EH (cell line): ENCODE results near the gene B4GAT1.

Source experiments
- DNase-seq: peaks from one replicate; pipeline ENCODE4 v3.0.0-alpha.2; 2015; ENCODE audit warnings: low read depth

The B4GAT1 gene

DNA sequence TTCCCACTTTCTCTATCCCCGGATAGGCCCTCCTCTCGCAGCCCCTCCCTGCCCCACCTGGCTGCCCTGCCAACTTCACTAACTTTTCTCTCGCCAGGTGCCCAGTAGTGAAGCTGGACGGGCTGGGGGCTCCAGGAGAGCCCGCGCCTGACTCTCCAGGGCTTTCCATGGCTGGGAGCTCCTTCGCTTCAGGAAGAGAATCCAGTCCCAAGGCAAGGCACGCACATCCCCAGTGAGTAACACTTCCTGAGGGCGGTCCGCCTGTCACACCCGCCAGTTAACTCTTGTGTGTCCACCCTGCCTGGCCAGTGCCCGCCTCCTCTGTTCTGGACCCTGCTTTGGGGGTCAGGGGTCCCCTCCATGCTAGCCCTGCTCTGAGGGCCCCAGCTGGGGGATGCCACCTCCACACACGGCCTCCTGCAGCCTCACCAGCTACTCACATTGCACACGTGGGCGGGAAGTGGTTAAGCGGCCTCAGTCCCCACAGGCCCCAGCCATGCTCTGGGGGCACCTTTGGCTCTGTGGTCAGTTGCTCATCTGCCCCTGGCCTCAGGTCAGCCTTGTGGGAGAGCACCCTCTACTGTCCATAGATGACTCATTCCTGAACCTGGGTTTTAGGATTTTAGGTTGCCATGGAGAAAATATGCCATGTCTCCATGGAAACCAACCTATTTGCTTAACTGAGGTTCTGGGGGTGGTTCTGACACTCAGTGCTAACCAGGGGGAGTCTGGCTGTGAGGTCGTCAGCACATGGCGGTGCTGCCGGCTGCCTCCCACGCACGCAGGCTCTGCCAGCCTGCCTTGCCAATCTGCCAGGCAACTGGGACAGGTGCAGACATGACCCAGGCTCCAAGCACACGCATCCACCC is 11.0 kb downstream of the B4GAT1 start, which contains the start of gene RIN1:
Gene RIN1, minus strand, starts transcription at position 201 of the 869 bp plus-strand sequence. Its CDS starts 32 bp downstream, at position 169.
- DNase-seq: peak; percentile 98

DNA sequence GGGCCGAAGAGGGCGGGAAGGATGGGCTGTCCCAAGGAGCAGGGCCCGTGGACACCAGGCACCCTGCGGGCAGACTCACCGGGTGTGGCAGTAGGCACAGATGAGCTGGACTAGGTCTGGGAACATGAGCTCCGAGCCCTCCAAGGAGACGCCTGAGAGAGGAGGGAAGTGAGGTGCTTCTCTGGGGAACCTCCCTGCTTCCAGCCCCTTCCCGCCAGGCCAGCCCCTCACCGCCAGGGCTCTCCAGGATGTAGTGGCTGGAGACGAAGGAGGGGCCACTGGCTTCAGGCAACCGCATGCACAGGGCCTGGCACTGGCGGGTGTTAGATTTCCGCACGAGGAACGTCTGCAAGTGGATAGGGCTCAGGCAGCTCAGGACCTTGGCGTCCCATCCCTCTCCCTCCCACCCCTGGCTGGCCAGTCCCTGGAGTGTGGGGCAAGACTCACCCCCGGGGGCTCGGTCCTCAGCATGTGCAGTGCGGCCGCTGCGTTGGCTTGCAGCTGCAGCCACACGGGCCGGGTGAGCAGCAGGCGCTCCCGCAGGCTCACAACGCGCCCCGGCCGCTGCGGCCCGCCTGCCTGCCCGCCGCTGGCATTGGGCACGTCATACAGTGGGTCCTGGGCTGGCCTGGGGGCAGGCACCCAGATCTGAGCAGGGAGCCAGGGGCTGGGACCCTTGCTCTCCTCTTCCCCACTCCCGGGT is 11.7 kb downstream of the B4GAT1 start:
- DNase-seq: peak; percentile 81

DNA sequence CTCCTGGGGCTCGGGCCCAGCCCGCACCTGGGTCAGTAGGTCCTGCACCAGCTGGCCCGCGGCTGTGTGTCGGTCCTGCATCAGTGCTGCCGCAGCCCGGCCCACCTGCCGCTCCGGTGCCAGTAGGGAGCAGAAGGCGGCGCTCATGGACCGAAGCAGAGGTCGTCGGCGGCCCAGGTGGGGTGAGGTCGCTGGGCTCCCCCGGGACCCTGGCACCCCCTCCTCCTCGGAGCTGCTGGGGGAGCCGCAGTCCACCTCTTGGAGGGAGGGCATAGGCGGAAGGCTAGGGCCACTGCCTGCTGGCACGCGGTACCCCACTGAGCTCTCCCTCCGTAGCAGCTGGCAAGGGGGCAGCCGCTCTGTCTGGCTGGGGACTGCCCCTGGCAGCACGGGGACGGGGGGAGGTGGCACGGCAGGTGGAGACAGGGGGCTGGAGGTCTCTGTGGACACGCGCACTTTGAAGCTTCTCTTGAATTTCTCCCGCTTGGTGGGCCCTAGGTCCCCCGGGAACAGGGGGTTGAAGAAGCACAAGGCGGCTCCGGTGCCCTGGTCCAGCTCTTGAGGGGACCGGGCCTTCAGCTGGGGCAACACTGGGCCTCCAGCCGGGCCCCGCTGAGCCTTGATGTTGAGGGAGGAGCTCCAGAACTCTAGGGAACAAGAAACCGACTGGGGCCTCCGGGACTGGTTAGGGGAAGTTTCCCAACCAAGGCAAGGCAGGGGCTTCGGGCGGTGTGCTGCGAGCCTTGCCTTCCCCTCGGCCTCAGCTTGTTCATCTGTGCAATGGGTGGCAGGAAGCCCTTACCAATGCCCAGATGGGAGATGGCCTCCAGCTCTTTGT is 12.6 kb downstream of the B4GAT1 start:
- no peak for DNase-seq

DNA sequence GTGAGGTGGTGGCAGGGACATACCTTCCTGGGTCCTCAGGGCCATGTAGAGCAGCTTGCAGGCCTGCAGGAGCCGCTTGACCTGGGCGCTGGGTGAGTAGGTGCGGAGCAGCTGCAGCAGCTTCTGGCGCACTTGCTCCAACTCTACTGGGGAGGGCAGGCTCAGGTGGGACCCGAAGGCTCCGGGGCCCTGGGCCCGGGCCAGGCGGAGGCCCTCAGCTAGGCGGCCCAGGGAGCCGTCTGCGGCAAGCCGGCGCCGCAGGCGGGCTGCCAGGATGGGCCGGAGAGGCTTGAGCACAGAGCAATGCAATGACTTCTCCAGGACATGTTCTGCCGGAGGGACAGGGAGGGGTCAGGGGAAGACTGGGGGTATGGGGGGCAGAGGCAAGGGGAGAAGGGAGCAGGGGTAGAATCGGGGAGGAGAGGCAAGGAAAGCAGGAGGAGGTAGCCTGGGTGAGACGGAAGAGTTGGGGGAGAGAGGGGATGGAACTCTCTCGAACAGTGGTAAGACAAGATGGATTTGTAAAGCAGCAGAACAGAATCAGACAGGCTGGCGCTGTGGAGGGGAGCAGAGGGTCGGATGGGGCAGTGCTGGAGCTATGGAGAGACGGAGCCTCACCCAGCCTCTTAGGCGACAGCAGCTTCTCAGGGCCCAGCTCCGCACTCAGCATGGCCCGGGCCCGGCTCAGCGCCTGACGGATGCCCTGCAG is 13.4 kb downstream of the B4GAT1 start:
- DNase-seq: no peak

DNA sequence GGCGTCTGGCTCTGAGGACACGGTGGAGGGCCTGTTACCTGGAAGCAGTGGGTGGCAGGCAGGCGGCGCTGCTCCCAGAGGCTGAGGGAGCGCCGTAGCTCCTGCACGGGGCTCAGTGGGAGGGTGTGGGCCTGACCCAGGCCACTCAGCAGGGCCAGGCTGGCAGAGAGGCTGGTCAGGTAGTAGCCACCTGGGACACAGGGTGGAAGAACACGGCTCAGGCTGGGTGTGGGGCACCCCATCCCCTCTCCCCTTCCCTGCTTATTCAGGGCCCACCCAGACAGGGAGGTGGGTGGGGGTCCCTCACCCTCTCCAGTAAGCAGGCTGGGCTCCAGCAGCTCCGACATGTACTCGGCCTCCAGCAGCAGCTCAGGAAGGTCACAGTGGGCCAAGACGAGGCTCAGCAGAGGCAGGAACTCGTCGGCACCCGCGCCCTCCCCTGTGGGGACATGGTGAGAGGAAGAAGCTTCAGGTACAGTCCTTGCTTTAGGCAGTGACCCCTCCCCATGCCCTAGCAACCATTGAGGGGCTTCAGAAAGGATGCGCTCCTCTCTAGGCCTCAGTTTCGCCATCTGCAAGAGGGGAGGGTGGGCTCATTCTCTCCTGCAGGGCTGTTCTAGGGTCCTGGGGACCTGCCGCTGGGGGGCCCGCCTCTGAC is 14.1 kb downstream of the B4GAT1 start:
- DNase-seq: no peak

DNA sequence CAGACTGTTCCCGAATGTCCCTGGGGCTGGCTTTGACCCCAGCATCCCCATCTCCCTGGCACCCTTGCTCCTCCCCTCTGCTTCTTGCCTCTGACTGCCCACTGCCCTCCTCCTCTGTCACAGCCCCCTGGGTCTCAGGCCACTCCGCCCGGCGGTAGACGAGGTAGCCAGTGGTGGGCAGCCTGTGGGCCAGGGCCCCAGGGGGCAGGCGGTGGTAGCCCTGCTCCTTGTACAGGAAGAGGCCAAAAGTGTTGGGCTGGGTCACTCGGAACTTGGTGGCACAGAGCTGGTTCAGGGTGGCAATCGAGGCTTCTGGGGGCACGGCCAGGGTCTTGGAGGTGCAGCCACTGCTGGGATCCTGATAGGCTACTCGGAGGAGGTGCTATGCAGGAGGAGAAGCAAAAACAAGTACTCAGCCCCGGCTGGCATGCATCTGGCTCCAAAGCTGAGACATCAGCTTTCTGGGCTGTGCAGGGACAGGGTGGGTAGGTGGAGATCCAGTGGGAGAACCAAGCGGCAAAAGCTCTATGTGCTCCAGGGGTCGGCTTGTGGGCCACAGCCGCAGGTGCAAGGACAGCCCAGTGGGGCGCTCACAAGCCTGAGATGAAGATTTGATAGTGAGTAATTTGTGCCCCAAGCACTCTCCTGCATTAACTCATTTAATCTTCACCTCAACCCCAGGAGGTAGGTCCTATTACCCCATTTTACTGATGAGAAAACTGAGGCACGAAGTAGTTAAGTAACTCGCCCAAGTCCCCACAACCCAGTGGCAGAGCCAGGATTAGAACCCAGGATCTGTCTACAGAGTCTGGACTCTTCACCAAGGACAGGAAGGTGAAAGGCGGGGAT is 14.8 kb downstream of the B4GAT1 start:
- no peak for DNase-seq

DNA sequence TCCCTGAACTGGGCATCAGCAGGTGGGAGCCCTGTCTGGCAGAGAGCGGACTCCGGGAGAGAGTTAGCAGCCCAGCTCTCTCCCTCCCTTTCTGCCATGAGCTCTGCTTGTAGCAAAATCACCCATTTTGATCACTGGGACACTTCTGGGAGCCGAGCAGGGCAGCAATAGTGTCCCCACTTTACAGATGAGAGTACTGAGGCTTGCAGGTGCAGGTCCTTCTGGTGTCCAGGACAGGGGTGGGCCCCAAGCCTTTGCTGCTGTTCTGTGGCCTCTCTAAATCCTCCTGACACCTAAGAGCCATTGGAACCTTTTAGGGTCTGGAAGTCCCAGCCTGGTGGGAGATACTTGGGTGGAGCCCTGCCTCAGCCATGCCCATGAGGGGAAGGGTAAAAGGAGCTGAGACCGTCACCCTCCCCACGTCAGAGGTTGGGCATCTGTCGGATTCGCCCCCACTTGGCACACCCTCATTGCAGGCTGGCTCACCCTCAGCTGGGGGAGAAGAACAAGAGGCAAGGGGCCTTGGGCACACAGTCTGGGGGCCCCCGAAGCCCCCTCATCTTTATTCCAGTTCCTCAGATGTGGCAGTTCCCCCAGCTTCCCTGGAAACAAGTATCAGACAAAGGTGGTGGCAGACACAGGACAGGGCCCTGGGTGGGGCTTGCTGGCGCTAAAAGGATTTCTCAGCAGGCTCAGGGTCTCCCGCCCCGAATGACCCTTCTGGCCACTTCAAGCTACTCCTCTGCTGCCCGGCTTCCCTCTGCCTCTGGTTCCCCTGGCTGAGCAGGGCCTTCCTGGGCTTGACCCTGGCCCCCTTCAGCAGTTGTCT is 15.7 kb downstream of the B4GAT1 start:
- no peak for DNase-seq

DNA sequence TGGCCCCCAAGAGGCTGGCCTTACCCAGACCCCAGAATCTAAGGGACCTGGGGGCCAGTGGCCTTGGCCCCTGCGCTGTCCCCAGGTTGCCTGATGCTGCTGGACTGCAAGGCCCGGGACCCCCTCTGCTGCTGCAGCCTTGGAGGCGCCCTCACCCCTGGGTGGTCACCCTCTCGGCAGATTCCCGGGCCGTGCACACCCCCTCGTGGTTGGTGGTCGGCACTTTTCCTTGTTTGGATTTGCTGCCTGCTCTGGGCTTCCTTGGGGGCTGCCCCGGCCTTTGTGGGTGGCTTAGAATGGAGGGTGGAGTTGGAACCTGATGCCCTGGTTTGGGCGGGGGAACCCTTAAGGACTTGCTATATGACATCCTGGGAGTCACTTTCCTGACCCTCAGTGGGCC is 16.5 kb downstream of the B4GAT1 start:
- no peak for DNase-seq

DNA sequence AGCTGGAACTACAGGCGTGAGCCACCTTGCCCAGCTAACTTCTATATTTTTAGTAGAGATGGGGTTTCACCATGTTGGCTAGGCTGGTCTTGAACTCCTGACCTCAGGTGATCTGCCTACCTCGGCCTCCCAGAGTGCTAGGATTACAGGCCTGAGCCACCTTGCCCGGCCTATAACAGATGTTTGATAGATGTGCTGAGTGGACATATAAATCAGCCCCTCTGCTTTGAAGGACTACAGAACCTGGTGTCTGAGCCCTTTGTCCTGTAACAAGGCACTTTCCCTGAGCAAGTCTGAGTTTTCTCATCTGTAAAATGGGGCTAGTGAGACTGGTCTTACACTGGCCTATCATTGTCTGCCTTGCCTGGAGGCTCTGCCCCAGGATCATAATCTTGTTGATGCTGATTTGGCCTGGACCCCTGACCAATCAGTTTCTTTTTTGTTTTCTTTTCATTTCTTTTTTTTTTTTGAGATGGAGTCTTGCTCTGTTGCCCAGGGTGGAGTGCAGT is 18.2 kb downstream of the B4GAT1 start:
- no peak for DNase-seq

DNA sequence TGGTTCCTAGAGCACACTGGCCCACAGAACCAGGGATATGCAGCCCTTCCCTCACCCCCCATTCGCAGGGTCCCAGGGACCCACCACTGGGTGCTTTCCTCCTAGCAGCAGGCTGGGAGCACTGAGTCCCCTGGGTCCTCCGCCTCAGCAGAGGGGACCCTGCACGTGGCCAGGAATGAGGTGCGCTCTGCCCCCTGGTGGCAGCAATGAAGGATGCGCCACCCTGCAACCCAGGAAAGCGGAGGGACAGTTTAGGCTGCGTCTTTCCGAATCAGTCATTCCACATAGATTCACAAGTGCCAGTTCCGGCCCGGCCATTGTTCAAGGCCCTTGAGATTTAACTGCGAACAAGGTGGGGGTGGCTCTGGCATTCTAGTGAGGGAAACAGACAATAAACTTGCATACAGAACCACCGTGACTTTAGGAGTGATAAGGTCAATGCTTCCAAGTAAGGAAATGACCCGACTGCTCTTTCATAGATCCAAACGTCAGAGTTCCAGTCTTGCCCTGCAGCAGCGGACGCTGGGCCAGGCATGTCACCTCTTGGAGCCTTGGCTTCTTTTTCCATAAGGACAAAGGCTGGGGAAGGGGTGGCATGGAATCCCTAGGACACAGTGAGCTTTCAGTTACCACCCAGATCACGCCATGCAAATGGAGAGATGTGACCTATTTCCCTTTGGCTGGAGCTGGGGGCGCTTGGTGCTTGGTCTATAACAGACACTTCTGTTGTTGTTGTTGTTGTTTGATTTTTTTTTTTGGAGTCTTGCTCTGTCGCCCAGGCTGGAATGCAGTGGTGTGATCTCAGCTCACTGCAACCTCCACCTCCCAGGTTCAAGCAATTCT is 18.9 kb downstream of the B4GAT1 start:
- DNase-seq: peak; percentile 85

DNA sequence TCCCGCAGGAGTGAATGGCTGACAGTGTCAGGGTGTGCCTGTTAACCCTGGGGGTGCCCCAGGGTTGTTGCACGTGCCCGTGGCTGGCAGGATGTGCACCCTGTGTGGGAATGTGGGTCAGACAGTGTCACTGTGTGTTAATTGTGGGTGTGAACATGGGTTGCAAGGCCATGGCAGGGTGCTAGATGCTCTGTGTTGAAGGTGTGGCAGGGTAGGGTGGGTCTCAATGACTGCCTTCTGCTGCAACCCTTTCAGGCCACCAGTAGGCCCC is 19.5 kb downstream of the B4GAT1 start:
- peak; percentile 46 for DNase-seq

DNA sequence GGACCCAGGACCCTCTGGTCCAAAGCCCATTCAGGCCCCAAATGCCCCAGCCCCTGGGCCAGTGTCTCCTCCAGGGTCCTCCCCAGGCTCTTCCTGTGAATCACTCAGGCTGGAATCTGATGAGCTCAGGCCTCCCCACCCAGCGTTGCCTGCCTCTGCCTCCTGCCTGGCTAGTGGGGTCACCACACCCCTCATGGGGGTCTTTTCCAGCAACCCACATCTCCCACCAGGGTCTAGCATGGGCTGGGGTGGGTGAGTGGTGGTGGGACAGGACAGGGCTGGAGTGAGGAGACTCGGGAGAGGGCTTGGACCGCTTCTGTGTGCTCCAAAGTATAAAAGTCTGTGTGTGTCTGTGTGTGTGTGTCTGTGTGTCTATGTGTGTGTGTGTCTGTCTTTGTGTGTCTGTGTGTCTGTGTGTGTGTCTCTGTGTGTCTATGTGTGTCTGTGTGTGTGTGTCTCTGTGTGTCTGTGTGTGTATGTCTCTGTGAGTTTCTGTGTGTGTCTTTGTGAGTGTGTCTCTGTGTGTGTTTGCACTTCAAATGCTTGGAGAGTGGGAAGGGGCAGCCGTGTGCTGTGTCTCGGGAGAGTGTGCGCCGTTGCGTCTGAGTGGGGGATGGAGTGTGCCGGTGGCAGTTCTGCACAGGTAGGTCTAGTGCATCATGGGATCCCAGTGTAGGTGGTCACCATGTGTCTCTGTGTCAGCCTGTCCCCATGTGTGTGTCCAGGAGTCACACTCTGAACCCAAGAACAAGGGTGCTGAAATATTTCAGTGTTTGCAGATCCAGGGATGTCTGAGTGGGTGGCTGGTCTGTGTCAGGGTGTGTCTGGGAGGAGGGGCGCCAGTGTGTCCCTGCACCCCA is 20.0 kb downstream of the B4GAT1 start:
- peak; percentile 84 for DNase-seq

DNA sequence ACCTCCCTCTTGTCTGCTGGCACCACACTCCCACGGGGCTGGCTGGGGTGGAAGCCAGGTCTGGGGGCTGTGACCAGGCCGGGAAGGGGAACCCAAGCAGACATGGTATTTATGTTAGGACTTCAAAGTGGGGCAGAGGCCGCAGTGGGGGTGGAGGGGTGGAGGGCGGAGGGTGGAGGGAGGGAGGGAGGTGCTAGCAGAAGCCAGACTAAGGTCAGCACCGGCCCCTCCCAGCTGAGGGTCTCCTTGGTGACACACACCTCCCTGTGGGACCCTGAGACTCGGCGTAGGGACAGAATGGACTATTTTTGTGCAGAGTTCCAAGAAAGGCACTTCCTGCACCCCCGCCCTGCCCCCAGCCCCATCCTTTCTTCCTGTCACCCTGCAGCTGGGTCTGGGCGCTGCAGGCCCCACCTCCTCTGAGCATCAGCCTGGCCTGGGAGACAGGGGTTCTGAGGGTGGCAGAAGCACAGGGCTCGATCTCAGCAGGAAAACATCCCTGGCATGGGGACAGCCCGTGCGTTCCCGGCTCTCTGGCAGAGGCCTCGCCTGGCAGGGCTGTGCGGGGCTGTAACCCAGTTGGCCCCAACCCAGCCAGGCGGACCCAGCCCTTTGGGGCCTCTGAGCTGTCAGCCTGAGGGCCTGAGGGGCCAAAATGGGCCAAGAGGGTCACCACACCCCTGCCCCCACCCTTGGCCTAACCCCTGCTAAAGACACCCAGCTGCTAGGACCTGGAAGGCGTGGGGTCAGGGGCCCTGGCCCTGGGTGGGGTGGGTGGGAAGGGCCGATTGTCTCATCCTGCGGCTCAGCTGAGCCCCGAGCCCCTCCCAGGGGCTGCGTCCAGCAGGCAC is 20.9 kb downstream of the B4GAT1 start:
- peak; percentile 92 for DNase-seq

DNA sequence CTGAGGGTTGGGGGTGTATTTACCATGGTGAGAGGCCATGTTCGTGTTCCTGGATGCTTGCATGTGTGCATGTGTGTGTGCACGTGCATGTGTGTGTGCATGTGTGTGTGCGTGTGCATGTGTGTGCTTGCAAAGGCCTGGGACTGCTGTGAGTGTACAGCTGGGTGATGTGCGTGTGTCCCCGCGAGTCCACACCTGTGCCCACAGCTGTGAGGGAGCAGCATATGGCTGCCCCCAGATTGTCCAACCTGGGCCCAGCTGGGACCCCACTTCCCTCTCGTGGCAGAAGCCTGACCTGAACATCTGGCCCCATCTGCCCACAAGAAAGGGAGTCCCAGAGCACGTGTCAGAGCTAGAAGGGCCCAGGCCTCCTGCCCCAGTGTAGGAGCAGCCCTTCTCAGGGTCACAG is 22.2 kb downstream of the B4GAT1 start:
- no peak for DNase-seq

DNA sequence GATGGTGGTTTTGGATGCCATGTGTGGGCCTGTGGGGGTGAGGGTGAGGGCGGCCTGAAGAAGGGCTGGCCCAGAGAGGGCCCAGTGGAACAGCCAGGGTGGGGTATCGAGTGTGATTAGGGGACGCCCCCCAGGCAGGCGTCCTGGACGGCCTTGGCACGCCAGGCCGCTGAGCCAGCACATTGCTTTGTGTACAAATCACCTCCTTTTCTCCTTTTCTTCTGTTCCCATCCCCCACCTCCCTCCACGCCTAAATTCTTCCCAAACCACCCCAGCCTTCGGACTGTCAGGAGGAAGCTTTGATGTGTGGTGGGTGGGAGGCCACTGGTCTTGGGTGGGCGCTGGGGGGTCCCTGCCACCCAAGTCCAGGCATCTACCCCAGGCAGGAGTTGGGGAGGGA is 22.8 kb downstream of the B4GAT1 start:
- peak; percentile 78 for DNase-seq

DNA sequence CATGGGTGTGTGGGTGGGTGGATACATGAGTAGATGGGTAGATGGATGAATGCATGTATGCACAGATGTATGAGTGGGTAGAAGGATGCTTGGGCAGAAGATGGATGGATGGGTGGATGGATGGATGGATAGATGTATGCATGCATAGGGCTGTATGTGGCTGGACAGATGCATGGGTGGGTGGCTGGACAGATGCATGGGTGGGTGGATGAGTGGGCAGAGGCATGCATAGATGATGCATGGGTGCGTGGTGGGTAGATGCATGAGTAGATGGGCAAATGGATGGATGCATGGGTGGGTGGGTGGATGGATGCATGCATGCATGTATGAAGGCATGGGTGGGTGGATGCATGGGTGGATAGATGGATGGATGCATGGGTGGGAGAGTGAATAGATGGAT is 23.7 kb downstream of the B4GAT1 start:
- DNase-seq: no peak
